Activated T-cell treated with anti-CD3 and anti-CD28 coated beads for 1 hour (primary cell): Measurements from ENCODE around the gene MKS1.

ENCODE experiments used
- DNase-seq: peaks from one replicate; pipeline ENCODE4 v3.0.0-alpha.2; 2020; ENCODE audit warnings: low read depth

Gene MKS1

DNA sequence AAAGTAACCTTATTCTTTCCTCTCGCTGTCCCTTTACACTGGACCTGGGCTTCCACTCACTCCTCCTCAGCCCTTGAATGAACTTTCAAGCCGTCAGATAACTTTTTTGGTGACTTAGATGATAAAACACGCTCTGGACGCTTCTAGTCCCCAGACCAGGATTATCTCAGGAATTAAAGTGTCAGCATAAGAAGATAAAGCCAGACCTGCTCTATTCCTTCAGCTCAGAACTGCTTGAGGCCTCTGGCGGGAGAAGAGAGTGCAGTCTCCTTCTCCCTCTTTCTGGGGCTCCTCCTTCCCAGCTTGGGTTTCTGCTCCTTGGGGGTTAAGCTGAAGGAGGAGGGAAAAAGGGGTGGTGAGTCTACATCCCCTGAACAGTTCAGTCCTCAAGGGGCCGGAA lies 25.9 kb upstream of the MKS1 start:
- no peak for DNase-seq

DNA sequence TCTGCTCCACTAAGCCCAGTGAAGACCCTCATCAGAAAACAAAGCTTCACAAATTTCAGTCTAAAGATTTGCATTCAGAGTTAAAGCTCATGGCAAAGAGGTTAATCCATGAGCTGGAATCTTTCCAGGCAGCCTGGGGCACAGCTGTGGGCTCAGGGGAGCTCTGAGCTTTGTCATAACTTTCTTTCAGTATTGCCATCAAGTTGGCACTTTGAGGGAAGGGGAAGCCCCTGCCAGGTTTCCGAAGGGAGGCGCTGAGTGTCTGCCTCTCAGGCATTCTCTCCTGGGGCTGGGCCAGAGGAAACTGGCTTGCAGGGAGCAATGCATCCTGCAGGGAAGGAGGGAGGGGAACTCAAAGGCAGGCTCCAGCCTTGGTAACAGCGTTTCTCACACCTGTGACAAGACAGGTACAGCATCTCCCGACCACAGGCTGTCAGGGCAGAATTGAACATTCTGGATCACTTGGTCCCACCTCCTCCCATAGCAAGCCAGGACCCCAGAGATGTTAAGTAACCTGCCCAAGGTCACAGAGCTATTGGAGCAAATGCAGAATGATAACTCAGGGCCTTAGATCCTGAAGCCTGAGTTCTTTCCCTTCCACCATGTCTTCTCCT lies 23.2 kb upstream of the MKS1 start:
- no peak for DNase-seq

DNA sequence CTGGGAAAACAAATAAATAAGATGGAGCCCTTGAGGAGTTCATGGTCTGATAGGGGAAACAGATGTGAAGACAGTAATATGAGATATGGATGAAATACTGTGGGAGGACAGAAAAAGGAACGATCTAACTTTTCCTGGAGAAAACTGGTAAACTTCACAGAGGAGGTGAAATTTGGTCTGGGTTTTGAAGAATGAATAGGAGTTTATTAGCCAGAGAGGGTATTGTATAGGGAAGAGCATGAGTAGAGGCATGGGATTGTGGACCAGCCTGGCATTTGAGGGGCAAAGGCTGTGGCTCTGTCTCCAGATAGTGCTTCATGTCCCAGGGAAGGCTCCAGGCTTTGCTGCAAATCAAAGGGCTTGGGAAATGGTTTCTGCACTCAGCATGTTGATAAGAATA lies 20.9 kb upstream of the MKS1 start:
- no peak for DNase-seq

DNA sequence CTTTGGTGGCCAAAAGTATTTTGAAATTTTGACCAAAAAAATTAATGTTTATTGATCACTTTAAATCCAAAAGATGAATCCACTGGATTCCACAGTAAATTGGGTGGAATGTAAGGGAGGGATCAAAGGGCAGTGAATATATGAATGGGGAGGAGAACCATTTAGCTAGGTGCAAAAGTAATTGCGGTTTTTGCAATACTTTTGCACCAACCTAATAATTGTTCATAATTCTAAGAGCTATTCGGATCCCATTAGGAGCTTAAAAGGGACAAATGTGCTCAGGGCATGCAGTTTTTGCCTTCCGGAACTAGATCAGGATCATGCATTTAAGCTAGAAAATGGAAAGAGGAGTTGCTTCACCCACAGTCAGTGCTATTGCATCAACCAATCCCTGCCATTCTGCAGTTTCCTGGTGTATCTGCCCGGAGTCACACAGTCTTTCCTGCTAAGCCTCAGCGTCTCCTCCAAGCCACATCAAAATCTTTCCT lies 19.1 kb upstream of the MKS1 start, which contains the start of gene LPO:
TSS of gene LPO (plus strand) at position 438 of the 488 bp plus-strand sequence. CDS start 4,396 bp downstream, outside the sequence.
- DNase-seq, result no peak

DNA sequence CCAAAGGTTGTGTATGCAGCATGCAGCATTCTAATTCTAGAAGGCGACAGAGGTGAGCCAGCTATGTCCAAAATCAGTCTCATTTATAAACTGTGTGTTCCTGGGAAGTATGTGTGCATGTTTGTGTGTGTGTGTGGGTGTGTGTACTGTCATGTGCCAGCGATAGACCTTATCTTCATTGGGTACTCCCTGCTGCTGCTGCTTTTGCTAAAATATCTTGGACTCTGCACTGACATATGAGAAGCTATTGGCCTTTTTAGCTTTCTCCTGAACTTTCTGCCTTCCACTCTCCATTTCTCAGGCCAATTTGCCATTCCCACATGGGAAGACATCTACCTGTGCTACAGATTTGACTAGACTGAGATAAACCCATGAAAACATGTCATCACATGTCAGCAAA lies 17.3 kb upstream of the MKS1 start:
- DNase-seq, result no peak

DNA sequence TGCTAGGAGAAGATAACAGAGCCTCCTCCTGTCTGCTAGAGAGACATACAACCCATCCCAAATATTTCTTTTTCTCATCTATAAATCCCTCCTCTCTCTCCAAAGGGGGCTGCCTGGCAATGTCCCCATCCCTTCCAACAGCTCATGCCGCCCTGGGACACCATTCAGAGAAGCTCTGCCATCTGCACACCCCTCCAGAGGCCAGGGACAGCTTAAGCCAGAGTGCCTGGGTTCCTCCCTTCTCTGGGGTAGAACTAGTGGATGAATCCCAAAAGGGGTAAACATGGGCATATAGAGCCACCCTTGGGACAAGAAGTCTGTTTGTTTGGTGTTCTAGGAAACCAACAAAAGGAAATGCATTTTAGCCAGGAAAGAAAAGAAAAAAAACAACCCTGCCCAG lies 16.8 kb upstream of the MKS1 start:
- DNase-seq, result no peak

DNA sequence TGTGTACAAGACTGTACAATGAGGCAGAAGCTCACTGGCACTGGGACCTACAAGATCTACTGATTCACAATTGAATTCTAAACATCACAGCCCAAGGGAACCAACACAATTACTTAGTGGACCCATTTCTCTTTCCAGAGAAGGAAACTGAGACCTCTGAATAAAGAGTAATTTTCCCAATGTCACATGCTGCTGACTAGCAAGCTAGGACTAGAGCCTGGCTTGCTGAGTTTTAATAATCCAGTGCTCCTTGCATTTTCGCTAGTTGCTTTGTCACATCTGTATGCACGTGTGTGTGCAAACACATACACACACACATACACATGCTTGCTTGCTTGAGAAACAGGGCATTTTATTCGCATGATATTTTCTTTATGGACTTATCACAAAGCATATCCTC lies 15.5 kb upstream of the MKS1 start:
- no peak for DNase-seq

DNA sequence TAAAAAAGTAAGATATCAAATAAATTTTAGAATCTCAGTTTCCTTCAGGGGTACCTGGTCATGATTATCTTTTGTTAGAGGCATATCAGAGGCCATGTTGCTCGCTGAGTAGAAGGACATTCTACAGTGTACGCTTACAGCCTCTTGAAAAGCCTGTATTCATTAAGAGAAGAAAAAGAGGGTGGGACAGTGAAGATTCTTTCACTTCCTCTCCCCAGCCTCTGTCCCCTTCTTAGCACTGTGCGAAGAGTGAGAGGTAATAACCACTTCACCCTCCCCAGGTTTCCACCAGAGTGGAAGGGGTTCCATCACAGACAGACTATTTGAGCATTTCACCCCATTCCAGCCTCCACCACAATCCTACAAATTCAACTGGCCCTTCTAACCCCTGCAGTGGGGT lies 14.5 kb upstream of the MKS1 start:
- DNase-seq, result no peak

DNA sequence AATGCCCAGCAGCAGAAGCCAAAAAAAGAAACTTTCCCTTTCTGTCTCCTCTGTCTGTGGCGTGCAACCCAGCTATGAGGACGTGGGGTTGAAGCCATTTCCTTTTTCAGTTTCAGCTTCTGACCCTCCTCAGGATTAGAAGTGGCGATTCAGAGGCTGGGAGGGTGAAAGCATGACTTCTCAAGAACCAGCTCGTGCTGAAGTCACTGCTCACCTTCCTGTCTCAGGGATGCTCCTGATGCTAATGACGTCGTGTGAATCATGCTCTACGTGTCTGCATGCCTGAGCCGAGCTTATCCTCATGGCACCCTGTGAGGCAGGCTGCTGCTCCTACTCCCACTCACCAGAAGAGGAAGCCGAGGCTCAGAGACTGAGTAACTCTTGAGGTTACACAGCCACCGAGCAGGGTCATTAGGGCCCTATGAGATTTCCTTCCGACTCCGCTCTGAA lies 13.7 kb upstream of the MKS1 start:
- DNase-seq, result no peak

DNA sequence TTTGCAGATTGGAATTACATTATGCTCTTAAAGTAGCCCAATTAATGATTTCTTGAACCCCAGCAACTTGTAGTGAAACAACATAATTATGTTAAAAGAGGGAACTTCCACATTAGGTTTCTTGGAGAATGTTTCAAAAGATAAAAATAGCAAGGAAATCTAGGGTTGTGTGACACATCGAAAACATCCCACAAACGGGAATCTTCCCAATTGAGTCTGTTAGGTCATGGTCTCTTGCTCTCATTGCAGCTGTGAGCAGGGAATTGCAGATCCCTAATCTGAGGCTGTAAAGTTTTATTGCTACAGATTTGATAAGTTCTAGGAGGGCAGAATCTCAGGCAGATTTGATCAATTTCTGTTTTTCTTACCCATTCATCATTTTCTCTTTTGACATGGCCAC lies 12.6 kb upstream of the MKS1 start:
- no peak for DNase-seq

DNA sequence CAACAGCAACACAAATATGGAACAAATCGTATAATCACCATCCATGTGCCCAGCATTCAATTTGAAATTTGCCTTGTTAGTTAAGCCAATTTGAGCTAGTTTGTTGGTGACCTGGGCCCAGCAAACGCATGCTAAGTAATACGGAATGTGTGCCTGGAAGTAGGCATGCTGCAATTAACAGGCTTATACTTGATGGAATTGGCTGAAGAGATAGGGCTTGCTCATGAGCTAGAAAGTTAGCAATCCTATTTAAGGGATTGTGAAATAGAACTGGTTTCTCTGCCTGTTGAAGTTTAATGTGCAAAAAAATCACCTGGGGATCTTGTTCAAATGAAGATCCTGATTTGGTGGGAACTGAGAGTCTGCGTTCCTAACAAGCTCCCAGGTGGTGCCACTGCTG lies 10.8 kb upstream of the MKS1 start:
- DNase-seq, result no peak

DNA sequence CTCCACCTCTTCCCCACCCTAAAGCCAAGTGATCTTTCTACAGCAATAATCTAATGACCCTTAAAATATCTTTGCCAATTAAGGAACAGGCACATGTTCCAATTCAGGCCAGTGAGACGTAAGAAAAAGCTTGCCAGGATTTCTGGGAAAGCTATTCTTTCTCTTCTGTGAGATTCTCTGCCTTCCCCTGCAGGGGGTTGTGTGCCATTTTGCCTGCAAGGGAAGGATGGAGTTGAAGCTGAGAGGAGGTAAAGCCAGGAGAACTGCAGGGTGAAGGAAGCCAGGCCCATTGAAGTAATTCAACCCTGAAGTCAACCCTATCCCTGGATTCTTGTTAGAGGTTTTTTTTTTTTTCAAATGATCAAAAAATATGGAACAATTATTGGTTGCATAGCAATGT lies 10.3 kb upstream of the MKS1 start:
- no peak for DNase-seq

DNA sequence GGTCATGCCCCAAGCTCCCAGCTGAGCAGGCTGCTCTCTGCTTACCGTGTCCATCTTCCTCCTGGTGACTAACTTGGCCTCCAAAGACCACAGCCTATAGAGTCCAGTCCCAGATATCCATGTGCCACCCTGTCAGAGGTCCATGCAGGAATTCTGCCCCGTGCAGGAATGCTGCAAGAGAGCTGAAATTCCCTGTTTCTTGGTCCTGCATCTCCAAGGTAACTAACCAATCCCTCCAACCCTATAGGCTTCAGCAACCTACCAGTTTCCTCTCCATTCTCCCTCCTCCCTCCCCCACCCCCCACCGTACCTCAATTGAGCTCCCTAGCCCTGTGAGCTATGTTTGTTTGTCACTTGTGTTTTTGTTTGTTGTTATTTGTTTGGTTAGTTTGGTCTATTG lies 9.6 kb upstream of the MKS1 start:
- no peak for DNase-seq

DNA sequence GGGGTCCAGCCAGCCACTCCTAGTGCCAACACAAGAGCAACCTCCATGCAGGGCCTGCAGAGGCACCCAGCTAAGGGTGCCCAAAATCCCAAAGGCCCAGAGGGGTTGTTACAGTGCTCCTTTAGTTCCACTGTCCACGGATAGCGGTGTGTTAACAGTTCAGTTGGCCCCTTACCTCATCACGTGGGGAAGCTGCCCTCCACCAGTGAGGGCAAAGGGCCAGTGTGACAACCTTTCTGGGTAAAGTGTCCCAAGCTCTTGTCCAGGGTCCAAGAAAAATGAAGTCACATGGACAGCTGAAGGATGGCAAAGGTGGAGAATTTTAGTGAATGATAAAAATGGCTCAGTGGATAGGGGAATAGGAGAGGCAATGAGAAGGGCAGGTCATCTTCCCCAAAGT lies 8.7 kb upstream of the MKS1 start:
- DNase-seq, result no peak

DNA sequence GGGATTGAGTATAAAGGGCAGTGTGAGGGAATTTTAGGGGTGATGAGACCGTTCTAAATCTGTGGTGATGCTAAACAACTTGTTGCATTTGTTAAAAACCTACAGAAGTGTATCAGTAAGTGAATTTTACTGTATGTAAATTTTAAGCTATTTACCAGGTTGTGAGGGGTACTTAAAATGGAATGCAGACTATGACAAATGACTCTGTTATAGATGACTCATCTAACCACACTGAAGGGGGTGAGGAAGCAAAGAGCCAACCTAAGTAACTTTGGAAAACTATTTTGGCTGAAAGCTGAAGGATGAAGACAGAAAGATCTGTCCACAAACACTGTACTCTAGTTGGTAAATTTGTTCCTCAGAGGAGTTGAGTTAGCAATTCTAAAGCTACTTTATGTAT lies 5.3 kb upstream of the MKS1 start:
- no peak for DNase-seq

DNA sequence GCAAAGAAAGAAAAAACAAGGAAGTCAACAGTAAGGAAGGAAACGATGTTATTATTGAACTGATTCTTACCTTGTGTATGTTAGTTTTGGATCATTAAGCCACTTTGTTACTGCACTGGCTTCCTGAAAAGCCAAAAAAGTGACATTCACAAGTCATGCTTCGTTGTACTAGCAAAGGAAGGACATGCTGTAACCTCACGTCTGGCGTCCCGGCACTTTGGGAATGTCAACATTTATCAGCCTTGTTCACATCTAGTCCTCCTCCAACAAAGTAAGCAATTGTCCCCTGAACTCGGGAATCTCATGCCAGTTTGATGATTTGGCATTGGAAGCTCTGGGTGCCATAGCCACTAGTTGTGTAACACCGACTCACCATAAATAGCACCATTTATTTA lies 731 bp upstream of the MKS1 start:
- DNase-seq, result no peak

DNA sequence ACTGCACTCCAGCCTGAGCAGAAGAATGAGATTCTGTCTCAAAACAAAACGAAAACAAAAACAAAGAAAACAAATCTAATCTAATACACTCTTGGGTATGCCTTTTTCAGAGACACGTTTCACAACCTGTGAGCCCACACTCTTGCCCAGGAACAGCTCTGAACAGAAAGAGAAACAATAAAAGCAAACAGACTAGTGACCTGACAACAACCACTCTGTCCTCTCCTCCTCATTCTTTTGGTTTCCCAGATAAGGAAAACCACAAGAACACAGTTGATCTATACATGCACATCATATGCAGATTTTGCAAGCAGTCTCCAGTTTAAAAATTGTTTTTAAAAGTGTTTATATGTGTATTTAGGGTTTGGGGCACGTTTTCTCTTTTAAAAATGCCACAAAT lies 1.3 kb downstream of the MKS1 start:
- no peak for DNase-seq

DNA sequence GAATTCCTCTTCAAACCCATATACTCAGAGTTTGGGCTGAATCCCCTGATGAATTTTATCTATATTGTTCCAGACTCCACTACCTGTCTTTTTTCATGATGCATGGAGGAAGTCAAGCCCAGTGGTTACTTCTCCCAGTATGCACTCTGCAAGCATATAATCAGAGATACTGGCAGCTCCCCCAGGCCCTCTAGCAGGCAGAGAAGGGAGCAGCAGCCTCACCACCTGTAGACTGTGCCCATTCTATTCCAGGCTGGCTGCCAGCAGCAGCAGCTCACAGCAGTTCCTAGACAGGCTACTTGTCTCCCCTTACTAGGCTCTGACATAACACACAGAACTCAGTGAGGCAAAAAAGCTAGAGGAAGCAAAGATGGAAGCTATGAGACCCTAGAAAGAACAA lies 3.4 kb downstream of the MKS1 start:
- no peak for DNase-seq

DNA sequence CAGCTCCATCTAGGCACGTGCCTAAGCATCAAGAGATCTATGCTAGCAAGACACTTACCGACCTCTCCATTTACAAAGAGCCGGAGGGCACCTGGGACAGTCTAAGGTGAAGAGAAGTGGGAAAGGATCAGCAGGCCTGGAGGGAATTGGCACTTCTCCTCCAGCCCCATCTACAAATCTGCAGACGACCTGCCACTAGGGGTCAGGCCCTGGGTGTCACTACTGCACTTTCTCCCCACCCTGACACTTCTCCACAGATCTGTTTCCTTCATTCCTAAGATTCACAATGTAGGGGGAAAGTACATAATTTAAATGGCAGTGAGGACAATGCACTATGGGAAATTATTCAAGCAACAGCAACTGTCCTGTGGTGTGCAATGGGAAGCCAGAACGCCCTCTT lies 8.1 kb downstream of the MKS1 start:
- DNase-seq, result no peak

DNA sequence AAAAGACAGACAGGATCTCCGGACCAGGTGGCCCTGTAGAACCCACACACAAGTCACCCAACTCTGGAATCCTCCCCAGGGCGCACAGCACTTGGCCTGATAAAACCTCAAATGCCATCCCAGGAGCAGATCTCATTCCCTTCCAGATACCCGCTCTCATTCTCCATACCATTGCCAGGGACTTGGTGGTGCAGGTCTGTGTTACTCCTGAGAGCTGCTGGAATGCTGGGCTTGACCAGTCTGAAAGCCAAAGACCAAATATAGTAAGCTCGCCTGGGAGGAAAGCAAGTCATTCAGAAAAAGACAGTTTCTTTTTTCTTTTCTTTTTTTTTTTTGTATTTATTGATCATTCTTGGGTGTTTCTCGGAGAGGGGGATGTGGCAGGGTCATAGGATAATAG lies 10.7 kb downstream of the MKS1 start:
- DNase-seq, result no peak

DNA sequence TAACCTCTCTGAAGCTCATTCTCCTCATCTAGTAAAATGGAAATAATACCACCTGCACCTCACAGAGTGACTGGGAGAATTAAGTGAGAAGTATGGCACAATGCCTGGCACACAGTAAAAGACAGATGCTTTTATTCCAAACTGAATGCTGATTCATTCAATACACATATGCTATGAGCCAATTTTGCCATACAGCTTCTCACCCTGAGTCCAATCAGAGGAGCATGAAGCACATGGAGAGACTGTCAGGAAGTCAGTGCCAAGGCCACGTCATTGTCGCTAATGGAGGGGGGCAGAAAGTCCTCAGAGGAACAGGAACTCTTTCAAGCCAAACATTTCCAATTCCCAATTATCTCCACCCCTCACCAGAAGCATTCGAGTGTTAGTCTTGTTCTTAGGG lies 11.6 kb downstream of the MKS1 start:
- no peak for DNase-seq

DNA sequence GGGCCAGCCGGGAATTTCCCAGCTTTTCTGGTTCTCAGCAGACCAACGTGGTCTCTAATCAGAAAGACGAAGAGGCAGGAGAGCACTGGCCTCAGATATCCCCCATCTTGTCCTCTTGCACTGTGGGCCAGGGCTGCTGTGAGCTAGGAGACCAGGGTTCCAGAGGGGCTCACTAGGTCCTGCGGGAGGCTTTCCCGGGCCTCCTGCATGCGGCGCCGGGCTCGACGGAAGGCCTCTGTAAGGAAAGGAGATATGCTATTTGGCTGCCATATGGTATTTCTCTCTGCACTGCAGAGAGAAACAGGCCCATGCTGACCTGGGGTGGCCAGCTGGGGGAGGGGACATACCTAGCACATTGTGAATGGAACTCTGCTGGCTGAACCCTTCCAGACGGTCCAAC lies 13.1 kb downstream of the MKS1 start:
- DNase-seq, result no peak

DNA sequence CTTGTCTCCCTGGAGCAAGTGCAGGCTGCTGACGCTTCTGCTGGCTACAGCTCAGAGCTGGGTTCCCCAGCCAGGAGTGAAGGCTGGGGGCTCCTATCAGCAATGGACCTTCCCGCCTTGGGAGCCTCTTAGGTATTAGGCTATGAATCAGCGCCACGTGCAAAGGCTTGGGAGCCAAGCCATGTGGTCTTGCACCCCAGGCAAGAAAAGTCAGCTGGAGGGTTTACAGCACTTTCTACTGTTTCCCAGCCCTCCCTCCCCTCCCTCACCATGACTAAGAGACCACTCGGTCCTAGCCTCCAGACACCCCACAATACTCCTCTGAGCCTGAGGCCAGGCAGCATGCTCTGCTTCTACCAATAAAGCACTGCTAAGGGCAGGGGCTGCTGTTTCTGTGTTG lies 14.3 kb downstream of the MKS1 start:
- no peak for DNase-seq

DNA sequence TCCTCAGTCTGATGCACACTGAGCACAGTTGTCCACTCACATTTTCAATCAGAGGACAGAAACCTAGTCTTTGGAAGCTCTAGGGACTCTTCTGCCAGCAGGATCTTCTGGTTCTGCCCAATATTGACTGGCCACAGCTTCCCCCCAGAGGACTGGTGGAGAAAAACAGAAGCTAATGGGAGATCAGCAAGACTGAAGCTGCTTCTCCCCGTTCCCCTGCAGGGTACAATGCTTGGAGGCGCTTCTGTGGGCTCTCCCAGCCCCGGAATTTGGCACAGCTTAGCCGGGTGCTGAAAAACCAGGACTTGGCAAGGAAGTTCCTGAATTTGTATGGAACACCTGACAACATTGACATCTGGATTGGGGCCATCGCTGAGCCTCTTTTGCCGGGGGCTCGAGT lies 16.2 kb downstream of the MKS1 start:
- DNase-seq, result no peak
